Measurements from ENCODE around the gene CPEB3.

The CPEB3 gene

DNA sequence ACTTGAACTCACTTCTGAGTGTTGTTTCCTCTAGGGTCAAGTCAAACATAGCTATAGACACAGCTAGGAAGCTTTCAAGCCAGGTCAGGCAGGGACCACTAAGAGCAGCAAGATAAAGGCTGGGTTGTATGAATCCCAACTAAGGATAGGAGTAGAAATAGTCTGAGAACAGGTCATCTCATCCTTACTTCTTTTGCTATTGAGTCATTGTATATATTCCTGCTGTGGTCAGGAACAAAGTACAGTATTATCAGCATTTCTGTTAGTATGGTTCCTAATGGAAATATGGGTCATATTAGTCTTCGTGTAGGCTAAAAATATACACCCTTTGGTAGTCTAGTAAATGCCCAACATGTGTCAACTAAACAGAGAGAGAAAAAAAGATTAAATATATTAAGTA lies 222.0 kb downstream of the CPEB3 start:
- TF ChIP-seq CTCF (IDR thresholded peaks at IDR 0.05) (no peak), ZFX (IDR thresholded peaks at IDR 0.05; ENCODE audit: borderline replicate concordance) (no peak)
- H3K27ac ChIP-seq, result no peak overlapping the region

DNA sequence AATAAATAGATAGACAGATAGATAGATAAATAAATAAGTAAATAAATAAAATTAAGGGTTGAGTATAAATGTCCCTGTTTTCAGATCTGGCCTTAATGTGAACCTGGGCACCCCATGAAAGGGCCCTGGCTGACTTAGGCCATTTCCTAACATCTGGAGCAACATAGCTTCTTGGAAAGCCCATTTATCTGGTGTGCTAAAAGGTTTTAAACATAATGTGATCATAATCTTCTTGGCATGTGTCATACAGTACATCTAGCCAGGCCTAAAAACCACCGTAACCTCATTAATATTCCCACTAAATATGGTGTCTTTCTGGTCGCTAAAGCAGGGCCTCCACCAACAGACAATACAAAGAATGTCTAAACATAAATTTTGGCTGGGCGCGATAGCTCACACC lies 224.5 kb downstream of the CPEB3 start:
- no peak for TF ChIP-seq ZFX (IDR thresholded peaks at IDR 0.05; ENCODE audit: borderline replicate concordance)
- TF ChIP-seq CTCF (IDR thresholded peaks at IDR 0.05), result no peak
- no peak overlapping the region for H3K27ac ChIP-seq

- no peak overlapping the region for H3K27ac ChIP-seq
- TF ChIP-seq CTCF (IDR thresholded peaks at IDR 0.05) (no peak), ZFX (IDR thresholded peaks at IDR 0.05; ENCODE audit: borderline replicate concordance) (no peak)
These were observed 226.4 kb downstream of the CPEB3 start for GRCh38 chr10:92064506-92064905.

- no peak overlapping the region for H3K27ac ChIP-seq
- TF ChIP-seq ZFX (IDR thresholded peaks at IDR 0.05; ENCODE audit: borderline replicate concordance) (no peak), CTCF (IDR thresholded peaks at IDR 0.05) (no peak)
These were observed 228.6 kb downstream of the CPEB3 start for GRCh38 chr10:92062273-92062672.

DNA sequence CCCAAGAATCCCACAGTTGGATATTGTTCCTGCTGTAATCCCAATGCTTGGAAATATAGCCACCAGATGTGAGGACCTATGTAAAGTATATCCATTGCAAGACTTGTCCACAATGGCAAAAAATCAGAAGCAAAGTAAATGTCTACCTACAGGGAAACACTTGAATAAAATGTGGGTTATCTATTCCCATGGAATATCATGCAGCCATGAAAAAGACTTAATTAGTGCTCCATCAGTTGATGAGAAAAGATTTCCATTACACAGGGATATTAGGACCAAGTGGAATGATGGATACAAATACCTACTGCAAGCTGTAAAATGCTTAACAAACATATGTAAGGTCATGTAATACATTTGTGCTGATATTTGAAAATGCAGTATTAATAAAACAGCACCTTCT lies 236.1 kb downstream of the CPEB3 start:
- TF ChIP-seq ZFX (IDR thresholded peaks at IDR 0.05; ENCODE audit: borderline replicate concordance) (no peak), CTCF (IDR thresholded peaks at IDR 0.05) (no peak)
- H3K27ac ChIP-seq, result no peak overlapping the region

- no peak overlapping the region for H3K27ac ChIP-seq
- TF ChIP-seq ZFX (IDR thresholded peaks at IDR 0.05; ENCODE audit: borderline replicate concordance), result no peak
- TF ChIP-seq CTCF (IDR thresholded peaks at IDR 0.05), result no peak
These were observed 238.1 kb downstream of the CPEB3 start for GRCh38 chr10:92052741-92053140.

DNA sequence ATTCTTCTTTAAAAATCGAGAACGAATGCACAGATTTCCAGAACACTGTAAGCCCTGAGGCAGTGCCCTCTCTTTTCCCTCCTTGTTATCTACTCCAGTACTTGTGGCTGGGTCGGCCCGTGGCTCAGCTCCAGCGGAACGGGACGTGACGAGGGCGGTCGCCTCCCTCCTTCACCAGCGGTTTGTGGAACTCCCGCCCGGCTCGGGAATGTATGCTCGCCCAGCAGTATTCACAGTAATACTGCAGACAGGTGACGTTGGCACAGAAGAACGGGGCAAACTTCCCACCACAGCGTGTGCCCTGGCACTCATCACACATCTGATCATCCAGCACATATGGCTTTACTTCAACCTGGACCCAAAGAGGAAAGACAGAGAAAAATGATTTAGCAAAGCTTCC lies 238.8 kb downstream of the CPEB3 start:
- TF ChIP-seq ZFX (IDR thresholded peaks at IDR 0.05; ENCODE audit: borderline replicate concordance), result no peak
- TF ChIP-seq CTCF (IDR thresholded peaks at IDR 0.05), result no peak
- H3K27ac ChIP-seq, result no peak overlapping the region
